ENCODE measurements around the gene PDCD1LG2.

DNA sequence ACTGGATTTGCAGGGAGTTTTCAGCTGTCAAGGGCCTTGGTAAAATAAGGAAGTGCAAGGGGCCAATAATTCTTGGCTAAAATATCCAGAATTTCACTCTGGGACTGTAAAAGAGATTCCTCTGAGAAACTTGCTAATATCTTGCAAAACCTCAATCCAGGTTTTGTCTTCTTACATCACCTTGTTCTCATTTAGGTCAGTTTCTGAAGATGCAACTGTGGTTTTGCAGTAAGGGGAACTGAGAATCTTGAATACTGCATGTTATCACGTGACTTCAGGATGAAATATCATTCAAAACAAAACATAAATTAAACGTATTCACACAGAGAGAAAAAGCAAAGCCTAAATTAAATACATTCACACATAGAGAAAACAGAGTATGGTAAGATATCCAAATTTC, 83.6 kb downstream of the PDCD1LG2 start:
- TF ChIP-seq, protein P1, sequence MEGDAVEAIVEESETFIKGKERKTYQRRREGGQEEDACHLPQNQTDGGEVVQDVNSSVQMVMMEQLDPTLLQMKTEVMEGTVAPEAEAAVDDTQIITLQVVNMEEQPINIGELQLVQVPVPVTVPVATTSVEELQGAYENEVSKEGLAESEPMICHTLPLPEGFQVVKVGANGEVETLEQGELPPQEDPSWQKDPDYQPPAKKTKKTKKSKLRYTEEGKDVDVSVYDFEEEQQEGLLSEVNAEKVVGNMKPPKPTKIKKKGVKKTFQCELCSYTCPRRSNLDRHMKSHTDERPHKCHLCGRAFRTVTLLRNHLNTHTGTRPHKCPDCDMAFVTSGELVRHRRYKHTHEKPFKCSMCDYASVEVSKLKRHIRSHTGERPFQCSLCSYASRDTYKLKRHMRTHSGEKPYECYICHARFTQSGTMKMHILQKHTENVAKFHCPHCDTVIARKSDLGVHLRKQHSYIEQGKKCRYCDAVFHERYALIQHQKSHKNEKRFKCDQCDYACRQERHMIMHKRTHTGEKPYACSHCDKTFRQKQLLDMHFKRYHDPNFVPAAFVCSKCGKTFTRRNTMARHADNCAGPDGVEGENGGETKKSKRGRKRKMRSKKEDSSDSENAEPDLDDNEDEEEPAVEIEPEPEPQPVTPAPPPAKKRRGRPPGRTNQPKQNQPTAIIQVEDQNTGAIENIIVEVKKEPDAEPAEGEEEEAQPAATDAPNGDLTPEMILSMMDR (IDR thresholded peaks at IDR 0.05; ENCODE audit: poor library complexity): no peak
- TF ChIP-seq EZH2 (IDR thresholded peaks at IDR 0.05; ENCODE audit: borderline replicate concordance) (no peak), EZH2phosphoT487 (IDR thresholded peaks at IDR 0.05; ENCODE audit: low read depth, severe bottlenecking, unreplicated experiment) (no peak)

All from hepatocyte (in vitro differentiated cells).